ENCODE measurements around the gene BTC.
"Not testable (repeated sequence)": the region's sequence is repeated elsewhere in the genome, so short reads cannot be mapped to it uniquely, and the experiment has no call there.

BTC gene

GRCh38 chr4:74794382-74795010, at the start of gene BTC:
Gene BTC, minus strand, starts transcription at chr4:74794523. Its CDS starts 198 bp downstream, at chr4:74794325.
- in situ Hi-C loops (cut with HindIII; ENCODE audit: low pct_ligation_motif_present, low pct_unique_long_range_greater_than_20kb, low sequenced_read_pairs), result no loop called here
- DNase-seq, result peak; percentile 65

DNA sequence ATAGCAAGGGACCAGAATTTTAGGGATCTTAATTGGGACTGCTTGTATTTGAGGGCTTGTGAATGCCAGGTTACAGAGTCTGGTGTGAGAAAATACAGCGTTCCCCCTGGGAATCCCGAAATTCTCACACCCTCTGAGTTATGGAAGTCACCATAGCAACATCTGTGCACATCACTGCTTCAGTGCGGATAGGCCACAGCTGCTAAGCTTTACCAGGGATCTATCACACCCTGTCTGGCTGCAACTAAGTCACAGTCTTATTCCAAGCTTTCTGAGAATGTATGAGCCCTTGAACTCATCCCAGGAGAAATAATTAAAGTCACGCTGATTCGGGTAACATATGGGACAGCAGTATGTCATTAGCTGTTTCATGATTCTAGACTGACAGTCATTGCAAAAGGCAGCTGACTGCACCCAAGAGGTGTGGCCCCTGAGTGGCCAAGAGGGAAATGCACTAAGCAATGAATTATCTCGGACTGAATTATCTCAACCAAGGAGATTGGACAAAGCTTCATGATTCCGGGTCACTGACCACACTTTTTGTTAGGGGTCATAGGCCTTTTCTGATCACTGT, 46.7 kb upstream of the BTC start:
- no peak for DNase-seq
- in situ Hi-C loops (cut with HindIII; ENCODE audit: low pct_ligation_motif_present, low pct_unique_long_range_greater_than_20kb, low sequenced_read_pairs), result no loop called here

- no peak for DNase-seq
- in situ Hi-C loops (cut with HindIII; ENCODE audit: low pct_ligation_motif_present, low pct_unique_long_range_greater_than_20kb, low sequenced_read_pairs), result no loop called here
Observed at GRCh38 chr4:74838746-74839370, 44.5 kb upstream of the BTC start.

GRCh38 chr4:74830928-74831327, 36.6 kb upstream of the BTC start:
- in situ Hi-C loops (cut with HindIII; ENCODE audit: low pct_ligation_motif_present, low pct_unique_long_range_greater_than_20kb, low sequenced_read_pairs), result no loop called here

GRCh38 chr4:74823194-74823593, 28.9 kb upstream of the BTC start:
- DNase-seq, result no peak
- in situ Hi-C loops (cut with HindIII; ENCODE audit: low pct_ligation_motif_present, low pct_unique_long_range_greater_than_20kb, low sequenced_read_pairs), result no loop called here

More at GRCh38 chr4:74830928-74831327, 36.6 kb upstream of the BTC start:
- no peak for DNase-seq

- in situ Hi-C loops (cut with HindIII; ENCODE audit: low pct_ligation_motif_present, low pct_unique_long_range_greater_than_20kb, low sequenced_read_pairs), result no loop called here
- no peak for DNase-seq
Observed at GRCh38 chr4:74822603-74823002, 28.3 kb upstream of the BTC start.

- in situ Hi-C loops (cut with HindIII; ENCODE audit: low pct_ligation_motif_present, low pct_unique_long_range_greater_than_20kb, low sequenced_read_pairs), result no loop called here
- DNase-seq, result no peak
Observed at GRCh38 chr4:74821541-74821940, 27.2 kb upstream of the BTC start.

DNA sequence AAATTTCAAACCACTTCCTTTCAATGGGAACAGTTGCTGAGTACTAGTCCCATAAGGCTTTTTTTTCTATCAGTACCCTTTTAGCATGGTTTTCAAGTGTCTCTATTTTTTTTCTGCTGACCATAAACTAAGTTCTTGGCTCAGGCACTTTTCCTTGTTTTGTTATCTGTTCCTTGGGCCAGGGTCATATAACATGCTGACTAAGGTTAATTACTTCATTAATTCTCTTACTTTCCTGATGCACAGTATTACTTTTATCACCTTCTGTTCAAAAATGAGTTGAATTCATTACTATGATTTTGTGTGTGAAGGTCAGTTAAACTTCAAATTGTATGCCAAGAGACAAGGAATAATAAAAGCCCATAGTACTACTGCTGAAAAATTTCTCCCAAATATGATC, 19.7 kb upstream of the BTC start:
- DNase-seq, result no peak
- in situ Hi-C loops (cut with HindIII; ENCODE audit: low pct_ligation_motif_present, low pct_unique_long_range_greater_than_20kb, low sequenced_read_pairs), result no loop called here

DNA sequence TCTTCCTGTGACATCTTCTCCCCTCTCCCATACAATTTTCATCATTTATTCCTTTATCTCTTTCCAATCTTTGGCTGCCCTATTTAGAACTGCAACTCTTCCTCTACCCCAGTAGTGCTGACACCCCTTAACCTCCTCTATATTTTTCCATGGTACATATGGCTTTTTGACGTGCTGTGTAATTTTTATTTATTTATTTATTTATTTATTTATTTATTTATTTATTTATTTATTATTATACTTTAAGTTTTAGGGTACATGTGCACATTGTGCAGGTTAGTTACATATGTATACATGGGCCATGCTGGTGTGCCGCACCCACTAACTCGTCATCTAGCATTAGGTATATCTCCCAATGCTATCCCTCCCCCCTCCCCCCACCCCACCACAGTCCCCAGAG, 17.7 kb upstream of the BTC start:
- in situ Hi-C loops (cut with HindIII; ENCODE audit: low pct_ligation_motif_present, low pct_unique_long_range_greater_than_20kb, low sequenced_read_pairs); DNase-seq: not testable (repeated sequence)

- in situ Hi-C loops (cut with HindIII; ENCODE audit: low pct_ligation_motif_present, low pct_unique_long_range_greater_than_20kb, low sequenced_read_pairs), result no loop called here
- peak; percentile 72 for DNase-seq
Observed at GRCh38 chr4:74805601-74806000, 11.3 kb upstream of the BTC start.

DNA sequence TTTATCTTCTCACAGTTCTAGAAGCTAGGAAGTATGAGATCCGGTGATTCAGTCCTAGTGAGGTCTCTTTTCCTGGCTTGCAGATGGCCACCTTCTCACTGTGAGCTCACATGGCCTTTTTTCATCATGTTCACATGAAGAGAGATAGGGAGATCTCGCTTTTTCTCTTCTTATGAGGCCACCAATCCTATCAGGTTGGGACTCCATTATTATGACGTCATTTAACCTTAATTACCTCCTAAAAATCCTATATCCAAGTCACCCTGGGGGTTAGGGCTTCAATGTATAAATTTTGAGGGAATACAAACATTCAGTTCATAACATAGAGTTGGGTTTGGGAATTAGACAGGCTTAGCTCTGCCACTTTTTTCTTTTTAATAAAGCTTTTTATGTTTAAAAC, 6.0 kb upstream of the BTC start:
- no peak for DNase-seq
- in situ Hi-C loops (cut with HindIII; ENCODE audit: low pct_ligation_motif_present, low pct_unique_long_range_greater_than_20kb, low sequenced_read_pairs), result no loop called here

DNA sequence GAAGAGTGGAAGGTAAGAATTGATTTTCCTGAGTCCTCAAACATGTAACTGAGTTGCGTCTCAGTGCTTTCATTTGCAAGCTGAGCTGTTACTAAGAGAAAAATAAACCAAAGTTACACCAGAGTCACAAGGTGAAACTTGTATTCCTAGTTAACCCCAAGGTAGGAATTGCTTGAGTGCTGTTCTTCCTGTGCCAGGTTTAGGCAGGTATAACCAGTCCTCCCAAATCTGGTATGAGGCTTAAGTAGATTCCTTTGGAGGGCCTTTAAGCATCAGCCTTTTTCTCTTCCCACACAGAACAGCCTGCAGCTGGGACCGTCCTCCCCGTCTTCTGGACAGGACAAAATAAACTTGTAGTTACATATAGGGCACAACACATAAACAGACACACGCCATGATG, 2.3 kb upstream of the BTC start:
- no peak for DNase-seq
- in situ Hi-C loops (cut with HindIII; ENCODE audit: low pct_ligation_motif_present, low pct_unique_long_range_greater_than_20kb, low sequenced_read_pairs), result no loop called here

DNA sequence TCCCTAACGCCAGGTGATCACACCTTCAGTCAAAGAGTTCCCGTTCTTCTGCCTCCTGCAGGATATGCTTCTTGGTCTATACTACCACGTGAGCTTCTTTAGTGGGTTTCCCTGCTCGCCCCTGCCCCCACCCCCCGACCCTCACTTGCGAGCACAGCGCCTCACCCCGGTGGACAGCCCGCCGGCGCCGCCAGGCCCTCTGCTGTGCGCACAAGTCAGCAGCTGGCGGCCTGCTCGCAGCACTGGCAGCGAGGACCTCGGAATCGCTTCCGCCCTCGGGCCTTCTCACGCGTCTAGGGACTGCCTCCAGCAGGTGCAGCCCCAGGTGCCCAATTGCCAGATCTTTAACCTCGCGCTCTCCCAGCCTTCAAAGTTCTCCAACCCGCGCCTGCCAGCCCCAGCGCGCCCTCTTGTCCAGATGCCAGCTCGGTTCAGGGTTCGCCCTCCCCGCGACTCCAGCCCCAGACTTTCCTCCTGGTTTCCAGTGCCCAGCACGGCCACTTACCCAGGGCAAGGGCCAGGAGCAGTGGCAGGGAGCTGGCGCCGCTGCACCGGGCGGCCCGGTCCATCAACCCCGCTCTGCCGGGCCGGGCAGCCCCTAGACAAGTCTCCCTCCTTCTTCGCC, 454 bp downstream of the BTC start:
- in situ Hi-C loops (cut with HindIII; ENCODE audit: low pct_ligation_motif_present, low pct_unique_long_range_greater_than_20kb, low sequenced_read_pairs), result no loop called here
- DNase-seq, result peak; percentile 74

DNA sequence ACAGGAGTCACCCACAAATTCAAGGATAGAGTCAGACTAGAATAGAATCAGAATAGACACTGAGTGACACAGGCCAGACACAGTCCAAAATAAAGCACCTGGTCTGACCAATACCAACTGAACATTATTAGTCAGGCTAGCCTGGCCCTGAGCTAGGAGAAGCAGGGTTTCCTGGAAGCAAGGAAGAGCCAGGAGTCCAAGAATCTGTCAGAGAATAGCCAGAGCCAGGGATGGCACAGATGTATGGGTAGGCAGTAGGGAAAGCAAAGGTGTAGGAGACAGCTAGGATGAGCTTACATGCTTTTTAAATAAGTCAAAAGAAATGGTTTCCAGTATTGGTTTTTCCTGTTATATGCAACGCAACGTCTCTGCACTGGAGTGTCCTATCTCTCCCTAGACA, 3.7 kb downstream of the BTC start:
- no peak for DNase-seq
- in situ Hi-C loops (cut with HindIII; ENCODE audit: low pct_ligation_motif_present, low pct_unique_long_range_greater_than_20kb, low sequenced_read_pairs), result no loop called here

DNA sequence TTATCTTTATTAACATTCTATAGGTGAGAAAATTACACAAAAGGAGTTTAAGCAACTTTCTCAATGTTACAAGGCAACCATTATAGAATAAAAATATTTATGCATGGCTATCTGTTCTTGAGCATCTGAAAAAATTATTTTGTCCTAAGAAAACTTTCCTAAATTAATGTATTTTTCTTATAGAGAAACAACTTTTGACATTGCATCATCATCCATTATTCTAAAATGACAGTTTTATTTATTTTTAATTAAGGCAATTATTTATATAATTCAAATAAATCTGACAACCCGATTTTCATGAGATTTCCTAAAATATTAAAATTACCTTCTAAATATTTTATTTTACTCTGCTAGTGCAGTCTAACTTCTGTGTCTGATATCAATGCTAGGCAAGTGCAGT, 4.8 kb downstream of the BTC start:
- no peak for DNase-seq
- in situ Hi-C loops (cut with HindIII; ENCODE audit: low pct_ligation_motif_present, low pct_unique_long_range_greater_than_20kb, low sequenced_read_pairs), result no loop called here

DNA sequence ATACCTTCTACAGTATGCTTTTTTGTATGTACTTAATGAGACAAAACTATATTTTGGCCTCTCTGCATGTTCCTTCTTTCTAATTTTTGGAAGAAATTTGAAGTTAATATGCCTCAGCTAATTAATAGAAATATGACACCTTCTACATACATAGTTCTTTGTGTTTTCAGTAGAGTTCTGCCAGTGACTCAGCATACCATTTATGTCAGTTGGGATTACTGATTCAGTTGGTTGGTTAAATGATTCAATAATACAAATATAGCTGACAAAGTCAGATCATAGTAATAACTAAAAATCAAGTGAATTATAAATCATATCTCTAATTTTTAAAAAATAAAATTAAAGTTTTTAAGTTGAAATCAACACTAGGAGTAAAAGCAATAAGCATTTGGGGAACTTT, 16.8 kb downstream of the BTC start:
- in situ Hi-C loops (cut with HindIII; ENCODE audit: low pct_ligation_motif_present, low pct_unique_long_range_greater_than_20kb, low sequenced_read_pairs), result no loop called here
- no peak for DNase-seq

- in situ Hi-C loops (cut with HindIII; ENCODE audit: low pct_ligation_motif_present, low pct_unique_long_range_greater_than_20kb, low sequenced_read_pairs), result no loop called here
- DNase-seq, result no peak
Observed at GRCh38 chr4:74772783-74773182, 21.5 kb downstream of the BTC start.

- no peak for DNase-seq
- in situ Hi-C loops (cut with HindIII; ENCODE audit: low pct_ligation_motif_present, low pct_unique_long_range_greater_than_20kb, low sequenced_read_pairs), result no loop called here
Observed at GRCh38 chr4:74772106-74772505, 22.2 kb downstream of the BTC start.

DNA sequence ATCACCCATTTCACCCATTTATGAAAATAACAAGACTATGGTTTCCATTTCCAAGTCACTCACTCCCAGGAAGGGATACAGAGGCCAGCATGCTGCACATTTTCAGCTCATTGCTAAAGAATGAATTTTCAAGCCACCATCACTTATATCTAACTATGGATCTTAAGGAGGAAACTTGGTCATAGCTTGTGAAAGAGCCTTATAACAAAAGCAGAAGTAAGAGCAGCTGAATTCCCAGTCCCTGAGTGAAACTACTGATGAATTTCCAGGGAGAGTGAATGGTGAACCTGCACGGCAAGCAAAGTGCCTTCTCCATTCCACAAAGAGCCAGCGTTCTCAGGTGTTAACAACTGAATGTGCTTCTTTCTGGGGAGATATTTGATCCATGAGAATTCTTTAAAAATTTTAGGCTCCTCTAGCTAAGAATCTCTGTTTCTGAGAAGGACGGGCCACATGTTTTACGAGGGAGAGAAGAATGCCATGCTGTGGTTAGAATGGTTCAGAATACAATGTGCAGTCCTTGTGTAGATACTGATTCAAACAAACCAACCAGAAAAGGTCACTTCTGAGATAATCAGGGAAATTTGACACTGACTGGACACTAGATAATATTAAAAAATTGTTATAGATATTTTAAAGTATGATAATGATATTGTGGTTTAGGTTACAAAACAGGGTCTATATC, 24.0 kb downstream of the BTC start:
- in situ Hi-C loops (cut with HindIII; ENCODE audit: low pct_ligation_motif_present, low pct_unique_long_range_greater_than_20kb, low sequenced_read_pairs), result no loop called here
- no peak for DNase-seq

All from ACHN (cell line).